ENCODE data around the gene TPSD1.
"Not testable (repeated sequence)": the region's sequence is repeated elsewhere in the genome, so short reads cannot be mapped to it uniquely, and the experiment has no call there.

The TPSD1 gene

DNA sequence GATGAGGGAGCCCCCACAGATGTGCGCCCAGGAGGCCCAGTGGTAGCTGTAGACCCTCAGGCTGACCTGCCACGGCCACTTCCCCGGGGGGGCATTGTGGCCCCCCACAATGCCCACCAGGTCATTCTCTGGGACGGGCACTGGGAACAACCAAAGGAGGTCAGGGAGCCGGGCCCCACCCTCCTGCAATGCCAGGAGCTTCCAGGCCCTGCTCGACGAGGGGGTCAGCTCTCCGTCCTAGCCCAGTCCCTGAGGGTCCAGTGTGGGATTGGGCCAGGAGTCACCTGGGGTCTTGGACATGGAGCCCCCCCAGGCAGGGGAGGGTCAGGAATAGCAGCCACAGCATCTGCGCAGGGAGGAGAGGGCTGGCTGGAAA lies 7.0 kb downstream of the TPSD1 start:
- DNase-seq (ENCODE audit: low read depth, low spot score) = no peak

DNA sequence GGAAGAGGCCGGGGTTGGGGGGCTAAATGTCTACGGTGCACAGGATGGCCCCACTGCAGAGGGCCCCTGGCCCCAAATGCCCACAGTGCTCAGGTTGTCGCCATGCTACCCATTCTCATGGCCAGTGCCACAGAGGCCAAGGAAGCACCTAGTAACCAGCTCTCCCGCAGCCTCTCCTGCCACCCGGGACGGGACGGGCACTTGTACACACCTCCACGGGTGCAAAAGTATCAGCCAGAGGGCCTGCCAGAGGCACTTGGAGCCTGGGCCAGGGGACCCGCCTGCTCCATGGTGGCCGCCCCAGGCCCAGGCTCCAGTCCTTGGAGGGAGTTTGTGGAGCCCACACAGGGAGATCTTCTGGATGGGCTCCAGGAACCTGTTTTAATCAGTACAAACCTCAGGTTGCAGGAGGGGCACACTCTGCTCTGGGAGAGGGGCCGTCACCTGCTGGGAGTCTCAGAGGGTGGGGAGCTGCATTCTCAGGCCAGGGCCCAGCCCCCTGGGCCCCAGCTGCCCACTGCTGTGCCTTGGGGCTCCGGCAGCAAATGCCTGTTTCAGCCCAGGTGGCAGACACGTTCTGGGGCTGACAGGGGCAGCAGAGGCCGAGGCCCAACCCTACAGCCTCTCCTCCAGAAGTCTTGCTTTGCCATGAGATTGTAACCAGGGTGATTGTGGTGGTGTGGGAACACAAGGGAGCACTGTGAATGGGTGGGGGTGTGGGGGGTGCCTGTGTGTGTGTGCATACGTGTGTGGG lies 7.9 kb downstream of the TPSD1 start:
- no peak for DNase-seq (ENCODE audit: low read depth, low spot score)

DNA sequence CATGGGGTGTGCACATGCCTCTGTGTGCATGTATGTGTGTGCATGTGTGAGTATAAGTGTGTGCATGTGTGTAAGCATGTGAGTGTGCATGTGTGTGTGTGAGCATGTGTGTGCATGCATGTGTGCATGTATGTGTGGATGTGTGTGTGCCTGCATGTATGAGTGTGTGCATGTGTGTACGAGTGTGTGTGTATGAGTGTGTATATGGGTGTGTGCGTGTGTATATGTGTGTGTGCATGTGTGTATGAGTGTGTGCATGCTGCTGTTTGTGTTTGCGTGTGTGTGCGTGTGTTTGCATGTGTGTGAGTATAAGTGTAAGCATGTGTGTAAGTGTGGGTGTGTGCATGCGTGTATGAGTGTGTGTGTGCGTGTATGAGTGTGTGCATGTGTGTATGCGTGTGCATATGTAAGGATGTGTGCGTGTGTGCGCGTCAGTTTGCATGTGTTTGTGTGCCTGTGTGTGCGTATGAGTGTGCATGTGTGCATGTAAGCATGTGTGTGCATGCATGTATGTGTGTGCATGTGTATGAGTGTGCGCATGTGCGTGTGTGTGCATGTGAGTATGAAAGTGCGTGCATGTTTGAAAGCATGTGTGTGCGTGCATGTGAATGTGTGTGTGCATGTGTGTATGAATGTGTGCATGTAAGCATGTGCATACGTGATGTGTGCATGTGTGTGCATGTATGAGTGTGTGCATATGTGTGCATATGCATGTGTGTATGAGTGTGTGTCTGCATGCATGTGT lies 8.6 kb downstream of the TPSD1 start:
- no peak for DNase-seq (ENCODE audit: low read depth, low spot score)

DNA sequence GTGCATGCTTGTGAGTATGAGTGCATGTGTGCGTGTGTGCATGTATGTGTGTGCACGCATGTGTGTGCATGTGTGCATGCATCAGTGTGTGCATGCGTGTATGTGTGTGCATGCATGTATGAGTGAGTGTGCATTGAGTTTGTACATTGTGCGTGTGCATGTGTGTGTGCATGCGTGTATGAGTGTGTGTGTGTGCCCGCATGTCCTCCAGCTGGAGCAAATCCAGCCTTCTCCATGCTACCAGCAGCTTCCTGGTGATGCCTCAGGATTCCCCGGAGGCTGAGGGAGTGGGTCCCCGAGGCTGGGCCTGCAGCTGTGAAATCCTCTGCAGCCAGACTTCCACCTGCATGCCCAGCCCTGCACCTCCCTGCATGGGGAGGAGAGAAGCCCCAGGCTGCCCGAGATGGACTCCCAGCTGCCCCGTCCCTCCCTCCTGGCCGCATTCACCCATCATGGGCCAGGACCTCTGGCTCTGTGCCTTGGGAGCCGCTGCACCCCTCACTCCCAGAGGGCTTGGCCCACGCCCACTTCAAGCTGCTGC lies 9.3 kb downstream of the TPSD1 start:
- DNase-seq (ENCODE audit: low read depth, low spot score) = no peak

DNA sequence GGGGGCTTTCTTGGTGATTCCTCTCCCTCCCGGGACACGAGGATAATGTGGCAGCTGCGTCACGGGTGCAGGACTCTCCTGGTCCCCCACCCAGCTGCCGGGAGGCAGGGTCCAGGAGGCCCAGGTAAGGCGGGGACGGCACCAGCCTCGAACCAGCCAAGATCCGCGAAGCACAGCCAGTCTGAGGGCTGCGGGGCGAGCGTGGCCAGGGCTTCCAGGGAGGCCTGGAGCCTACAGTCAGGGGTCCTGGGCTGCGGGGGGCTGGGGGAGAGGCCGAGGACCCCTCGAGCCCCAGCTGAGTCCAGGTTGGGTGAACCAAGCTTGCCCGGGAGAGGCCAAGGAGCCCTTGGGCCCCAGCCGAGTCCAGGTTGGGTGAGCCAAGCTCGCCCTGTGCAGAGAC lies 10.0 kb downstream of the TPSD1 start:
- DNase-seq (ENCODE audit: low read depth, low spot score) = no peak

DNA sequence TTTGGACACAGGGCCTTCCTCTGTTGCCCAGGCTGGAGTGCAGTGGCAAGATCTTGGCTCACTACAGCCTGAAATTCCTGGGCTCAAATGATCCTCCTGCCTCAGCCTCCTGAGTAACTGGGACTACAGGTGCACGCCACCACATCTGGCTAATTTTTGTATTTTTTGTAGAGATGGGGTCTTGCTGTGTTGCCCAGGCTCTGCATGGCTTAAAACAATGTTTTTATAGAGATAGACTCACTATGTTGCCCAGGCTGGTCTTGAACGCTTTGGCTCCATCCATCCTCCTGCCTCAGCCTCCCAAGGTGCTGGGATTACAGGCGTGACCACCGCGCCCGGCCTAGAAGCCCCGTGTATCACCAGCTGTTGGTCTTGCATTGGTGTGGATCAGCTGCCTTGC lies 13.5 kb downstream of the TPSD1 start:
- DNase-seq (ENCODE audit: low read depth, low spot score) = not testable (repeated sequence)

DNA sequence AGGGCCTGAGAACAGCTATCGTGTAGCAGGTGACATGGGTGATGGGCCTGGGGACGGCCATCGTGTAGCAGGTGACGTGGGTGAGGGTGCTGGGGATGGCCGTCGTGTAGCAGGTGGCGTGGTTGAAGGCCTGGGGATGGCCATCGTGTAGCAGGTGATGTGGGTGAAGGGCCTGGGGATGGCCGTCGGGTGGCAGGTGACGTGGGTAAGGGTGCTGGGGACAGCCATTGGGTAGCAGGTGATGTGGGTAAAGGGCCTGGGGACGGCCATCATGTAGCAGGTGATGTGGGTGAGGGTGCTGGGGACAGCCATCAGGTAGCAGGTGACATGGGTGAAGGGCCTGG lies 15.5 kb downstream of the TPSD1 start:
- no peak for DNase-seq (ENCODE audit: low read depth, low spot score)

DNA sequence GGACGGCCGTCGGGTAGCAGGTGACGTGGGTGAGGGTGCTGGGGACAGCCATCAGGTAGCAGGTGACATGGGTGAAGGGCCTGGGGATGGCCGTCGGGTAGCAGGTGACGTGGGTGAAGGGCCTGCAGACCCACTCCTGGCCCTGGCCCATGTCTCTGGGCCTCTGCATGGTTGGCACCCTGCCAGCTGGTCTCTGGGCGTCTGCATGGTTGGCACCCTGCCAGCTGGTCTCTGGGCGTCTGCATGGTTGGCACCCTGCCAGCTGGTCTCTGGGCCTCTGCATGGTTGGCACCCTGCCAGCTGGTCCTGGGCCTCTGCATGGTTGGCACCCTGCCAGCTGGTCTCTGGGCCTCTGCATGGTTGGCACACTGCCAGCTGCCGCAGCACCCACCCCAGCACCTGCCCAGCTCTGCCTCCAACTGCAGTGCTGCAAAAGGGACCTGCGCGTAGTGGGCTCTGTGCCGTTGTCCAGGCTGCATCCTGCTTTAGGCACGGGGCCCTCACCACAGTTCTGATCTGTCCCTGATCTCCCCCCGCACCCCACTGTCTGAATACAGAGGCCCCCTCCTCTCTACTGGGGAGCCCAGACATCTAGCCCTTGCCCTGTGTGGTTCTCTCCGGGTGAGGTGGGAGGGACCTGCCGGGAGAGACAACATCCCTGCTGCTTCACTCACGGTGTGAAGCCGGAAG lies 16.0 kb downstream of the TPSD1 start:
- peak; percentile 66 for DNase-seq (ENCODE audit: low read depth, low spot score)

DNA sequence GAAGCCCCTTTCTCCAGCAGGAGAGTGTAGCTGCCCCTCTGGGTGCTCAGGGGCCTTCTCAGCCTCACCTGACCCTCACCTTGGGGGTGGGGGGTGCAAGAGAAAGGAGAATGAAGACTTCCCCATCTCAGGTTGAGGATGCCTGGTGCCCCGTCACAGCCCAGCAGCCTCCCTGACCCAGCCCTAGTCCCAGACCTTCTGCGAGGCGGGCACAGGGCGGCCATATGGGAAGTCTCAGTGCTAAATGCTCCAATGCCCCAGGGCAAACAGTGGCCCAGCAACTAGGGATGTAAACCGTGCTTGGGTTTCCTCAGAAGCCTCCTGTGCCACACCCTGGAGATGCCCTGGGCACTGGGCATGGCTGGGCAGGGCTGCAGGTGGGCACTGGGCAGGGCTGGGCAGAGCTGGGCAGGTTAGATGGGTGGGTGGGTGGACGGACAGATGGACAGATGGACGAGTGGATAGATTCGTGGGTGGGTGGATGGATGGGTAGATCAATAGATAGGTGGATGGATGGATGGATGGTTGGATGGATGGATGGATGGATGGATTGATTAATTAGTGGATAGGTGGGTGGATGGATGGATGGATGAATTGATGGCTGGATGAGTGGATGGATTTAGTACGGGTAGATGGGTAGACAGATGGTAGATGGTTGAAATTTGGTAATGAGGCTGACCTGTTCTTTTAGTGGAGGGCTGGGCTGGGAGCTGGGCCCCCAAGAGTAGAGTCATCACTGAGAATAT lies 16.8 kb downstream of the TPSD1 start:
- DNase-seq (ENCODE audit: low read depth, low spot score) = no peak

DNA sequence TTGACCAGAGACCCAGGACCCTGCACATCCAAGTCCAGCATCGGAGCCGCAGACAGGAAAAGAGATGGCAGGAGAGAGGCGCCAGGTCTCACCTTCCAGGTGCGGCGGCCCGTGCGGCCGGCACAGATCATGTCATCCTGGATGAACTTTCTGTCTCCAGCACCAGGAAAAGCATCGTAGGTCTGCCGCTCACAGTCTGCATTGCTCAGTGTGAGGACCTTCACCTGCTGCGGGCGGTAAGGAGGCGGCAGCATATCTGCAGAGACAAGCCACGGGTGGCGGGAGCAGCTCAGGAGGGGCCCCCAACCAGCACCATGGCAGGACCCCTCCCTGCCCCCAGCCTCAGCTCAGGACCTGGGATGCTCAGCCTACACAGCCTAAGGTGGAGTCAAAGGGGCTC lies 17.9 kb downstream of the TPSD1 start:
- no peak for DNase-seq (ENCODE audit: low read depth, low spot score)

DNA sequence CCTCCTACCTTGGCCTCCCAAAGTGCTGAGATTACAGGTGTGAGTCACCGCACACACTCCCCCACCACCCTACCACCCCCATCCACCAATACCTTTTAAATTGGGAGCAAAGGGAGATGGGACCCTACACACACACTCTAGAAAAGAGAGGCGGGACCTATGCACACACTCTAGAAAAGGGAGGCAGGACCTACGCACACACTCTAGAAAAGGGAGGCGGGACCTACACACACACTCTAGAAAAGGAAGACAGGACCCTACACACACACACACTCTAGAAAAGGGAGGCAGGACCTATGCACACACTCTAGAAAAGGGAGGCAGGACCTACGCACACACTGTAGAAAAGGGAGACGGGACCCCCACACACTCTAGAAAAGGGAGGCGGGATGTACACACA lies 18.9 kb downstream of the TPSD1 start:
- no peak for DNase-seq (ENCODE audit: low read depth, low spot score)

DNA sequence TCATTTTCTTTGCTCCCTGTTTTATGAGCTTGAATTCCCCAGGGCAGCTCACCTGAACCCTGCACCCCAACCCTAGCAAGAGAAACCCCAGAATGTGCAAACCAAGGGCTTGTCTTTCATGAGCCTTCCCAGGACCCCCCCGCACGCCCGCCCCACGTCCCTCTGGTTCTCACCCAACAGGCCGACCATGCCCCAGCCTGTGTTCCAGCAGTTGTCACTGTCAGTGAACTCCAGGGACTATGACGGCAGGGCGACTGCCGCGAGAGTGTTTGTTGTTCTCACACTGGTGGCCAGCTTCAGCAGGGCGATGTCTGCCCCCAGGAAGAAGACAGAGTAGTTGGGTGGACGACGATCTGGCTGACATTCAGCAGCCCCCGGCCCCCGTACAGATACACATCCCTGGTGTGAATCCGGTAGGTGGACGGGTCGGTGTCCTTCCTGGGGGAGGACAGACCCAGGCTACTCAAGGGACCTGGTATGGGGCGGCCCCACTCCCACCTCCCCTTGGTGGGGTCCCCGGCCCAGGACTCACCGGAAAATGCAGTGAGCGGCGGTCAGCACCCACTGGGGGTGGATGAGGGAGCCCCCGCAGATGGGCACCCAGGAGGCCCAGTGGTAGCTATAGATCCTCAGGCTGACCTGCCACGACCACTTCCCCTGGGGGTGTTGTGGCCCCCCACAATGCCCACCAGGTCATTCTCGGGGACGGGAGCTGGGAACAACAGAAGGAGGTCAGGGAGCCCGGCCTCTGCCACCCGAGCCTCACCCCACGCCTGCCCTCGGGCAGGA lies 20.1 kb downstream of the TPSD1 start:
- no peak for DNase-seq (ENCODE audit: low read depth, low spot score)

DNA sequence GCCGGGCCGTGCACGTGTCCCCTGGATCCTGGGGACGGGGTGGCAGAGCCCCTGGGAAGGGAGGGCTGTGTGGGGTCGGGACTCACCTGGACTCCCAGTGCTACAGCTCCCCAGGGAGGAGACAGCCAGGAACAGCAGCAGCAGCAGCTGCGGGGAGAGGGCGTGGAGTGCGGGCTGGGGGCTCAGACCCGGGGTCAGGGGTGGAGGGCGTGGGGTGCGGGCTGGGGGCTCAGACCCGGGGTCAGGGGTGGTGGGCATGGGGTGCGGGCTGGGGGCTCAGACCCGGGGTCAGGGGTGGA lies 20.7 kb downstream of the TPSD1 start:
- no peak for DNase-seq (ENCODE audit: low read depth, low spot score)

DNA sequence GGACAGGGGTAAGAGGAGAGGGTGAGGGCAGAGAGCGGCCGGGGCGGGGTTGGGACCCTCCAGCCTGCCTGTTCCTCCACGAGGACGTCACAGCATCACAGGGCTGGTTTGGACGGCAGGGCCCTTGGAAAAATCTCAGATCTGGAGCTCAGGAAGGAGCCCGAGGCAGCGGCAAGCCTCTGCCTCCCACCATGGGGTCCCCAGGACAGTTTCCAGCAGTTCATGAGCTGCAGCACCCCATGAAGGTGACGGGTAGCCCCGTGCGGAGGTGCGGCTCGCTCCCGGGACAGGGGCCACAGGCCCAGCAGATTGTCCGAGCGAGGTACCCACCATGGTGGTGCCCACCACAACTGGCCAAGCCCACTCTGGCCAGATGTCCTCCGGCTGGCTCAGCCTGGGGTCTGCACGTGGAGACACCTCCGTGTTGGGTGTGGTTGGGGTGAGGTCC lies 21.3 kb downstream of the TPSD1 start:
- no peak for DNase-seq (ENCODE audit: low read depth, low spot score)

DNA sequence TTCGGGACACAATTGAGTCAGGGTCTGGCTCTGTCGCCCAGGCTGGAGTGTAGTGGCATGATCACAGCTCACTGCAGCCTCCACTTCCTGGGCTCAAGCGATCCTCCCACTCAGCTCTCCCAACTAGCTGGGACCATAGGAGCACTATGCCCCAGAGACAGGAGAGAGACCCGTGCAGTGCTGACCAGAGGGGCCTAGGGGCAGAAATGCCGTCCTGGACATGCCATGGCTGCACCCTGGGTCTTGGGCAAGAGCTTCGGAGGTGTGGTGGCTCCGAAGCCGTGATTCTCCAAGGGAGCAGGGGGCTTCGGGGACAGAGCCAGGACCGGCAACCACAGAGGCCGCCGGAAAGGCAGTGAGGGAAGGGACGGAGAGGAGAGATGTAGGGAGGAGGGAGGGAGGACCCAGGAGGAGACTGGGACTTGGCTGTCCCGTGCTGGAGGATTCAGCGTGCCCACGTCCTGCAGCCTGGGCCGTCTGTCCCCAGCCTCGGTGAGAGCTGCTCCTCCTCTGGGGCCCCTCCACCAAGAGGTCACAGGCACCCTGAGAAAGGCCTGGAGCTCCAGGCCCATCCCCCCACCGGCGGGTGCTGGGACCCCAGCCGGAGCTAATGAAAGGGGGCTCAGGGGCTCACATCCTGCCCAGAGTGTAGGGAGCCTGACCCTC lies 21.9 kb downstream of the TPSD1 start:
- no peak for DNase-seq (ENCODE audit: low read depth, low spot score)

DNA sequence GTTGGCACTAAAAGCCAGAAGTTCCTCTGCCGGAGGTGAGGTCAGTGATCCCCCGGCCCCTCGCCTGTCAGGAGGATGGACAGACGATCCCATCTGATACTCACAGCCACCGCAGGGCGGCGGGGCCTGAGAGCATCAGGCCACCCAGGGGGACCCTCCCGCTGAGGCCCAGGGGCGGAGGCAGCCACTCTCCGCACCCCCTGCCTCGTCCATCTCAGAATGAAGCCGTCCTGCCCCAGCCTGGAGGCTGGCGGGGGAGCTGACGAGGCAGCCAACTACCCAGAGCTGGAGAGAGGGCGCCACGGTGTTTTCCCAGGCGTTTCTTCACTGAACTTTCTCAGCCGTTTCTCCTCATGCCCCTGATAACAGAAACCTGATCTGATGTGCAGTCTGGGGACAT lies 22.6 kb downstream of the TPSD1 start:
- DNase-seq (ENCODE audit: low read depth, low spot score) = no peak

DNA sequence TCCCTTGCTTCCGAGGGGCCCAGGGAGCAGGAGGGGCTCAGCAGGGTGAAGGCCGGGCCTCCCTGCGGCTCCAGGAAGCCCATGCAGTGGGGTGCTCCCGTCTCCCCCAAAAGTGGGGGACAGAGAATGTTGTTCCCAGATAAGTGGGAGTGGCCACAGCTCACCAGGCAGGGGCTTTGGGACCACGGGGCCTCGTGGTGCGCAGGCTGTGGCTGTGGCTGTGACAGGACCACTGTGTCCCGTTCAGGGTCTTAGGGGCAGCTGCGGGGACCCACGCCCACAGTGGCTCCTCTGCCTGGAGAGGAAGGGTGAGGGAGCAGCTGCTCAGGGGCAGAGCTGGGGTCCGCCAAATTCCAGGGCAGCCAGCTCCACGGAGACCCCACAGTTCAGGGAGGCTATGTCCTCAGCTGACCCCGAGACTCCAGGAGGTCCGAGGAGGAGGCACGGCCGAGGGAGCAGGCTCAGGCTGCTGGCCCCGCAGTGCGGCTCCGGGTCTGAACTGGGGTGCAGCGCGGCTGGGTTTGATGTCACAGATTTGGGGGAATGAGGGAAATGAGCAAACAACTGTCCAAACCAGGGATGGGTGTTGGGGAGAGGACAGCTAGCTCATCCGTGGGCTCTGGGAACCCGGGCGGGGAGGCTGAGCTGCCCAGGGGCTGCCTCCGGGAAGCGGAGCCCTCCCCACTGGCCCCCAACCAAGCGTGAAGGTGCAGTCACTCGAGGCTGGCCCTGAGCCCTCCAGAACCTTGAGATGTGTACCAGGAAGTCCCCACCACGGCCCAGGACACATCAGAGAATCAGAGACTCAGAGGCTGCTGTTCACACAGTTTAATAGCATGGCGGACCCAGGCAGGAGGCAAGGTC lies 23.4 kb downstream of the TPSD1 start:
- DNase-seq (ENCODE audit: low read depth, low spot score) = no peak

DNA sequence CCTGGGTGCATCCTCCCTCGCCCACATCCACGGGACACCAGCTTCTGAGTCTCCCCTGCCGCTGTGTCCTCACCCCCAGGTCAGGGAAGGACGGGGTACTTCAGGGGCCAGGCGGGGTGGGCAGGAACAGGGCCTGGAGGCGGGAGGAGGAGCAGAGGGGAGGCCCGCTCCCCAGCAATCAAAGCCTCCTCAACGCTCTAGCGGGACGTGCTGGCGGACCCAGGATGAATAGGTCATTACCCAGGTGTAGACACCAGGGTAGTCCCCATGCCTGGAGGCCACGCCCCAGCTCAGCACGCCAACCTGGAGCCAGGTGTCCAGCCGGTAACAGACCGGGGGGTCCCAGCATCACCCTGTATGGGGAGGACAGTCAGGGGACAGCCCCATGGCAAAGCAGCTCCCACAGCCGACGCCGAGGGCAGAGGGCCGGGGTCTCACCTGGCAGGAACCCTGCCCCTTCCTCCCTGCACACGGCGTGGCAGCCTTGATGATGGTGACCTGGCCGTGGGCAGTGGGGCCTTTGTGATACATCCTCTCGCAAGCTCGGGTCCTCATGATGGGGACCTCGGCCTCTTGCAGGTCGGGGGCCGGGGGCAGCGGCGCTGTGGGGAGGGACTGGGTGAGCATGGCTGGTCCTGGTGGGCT lies 24.2 kb downstream of the TPSD1 start:
- DNase-seq (ENCODE audit: low read depth, low spot score) = no peak

DNA sequence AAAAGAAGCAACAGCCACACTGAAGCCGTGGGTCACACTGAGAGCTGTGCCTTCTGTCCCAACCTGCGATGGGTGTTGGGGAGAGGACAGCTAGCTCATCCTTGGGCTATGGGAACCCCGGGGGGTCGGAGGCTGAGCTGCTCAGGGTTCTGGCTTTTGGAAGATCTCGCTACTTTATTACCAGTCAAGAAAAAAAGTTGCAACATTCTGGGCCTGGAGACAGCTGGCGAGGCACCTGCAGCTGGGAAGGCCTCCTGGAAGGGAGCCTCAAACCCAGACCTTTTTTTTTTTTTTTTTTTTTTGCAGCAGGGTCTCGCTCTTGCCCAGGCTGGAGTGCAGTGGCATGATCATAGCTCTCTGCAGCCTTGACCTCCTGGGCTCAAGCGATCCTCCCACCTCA lies 24.9 kb downstream of the TPSD1 start:
- DNase-seq (ENCODE audit: low read depth, low spot score) = no peak

All from astrocyte of the hippocampus (primary cell).